Fibroblast of villous mesenchyme (primary cell): ENCODE measurements around the gene DOCK2. TPM values are rescaled to one million over a fixed set of nuclear protein-coding genes. Genes with fewer than 3 reads are reported as not detected.

Source experiments
- DNase-seq: peaks from one replicate; pipeline ENCODE4 v3.0.0-alpha.2; 2010; ENCODE audit warnings: low read depth
- H3K4me3 ChIP-seq: 2 replicates; pipeline ENCODE4 v1.5.1; 2011; ENCODE audit warnings: low read depth, mild to moderate bottlenecking, low read length
- total RNA-seq: library from RNA; depleted of rRNA; stranded (reverse); fragments of >200 nt; gene quantifications from 2 replicates; pipeline ENCODE4 v1.2.3, GENCODE V29; 2012
- TF ChIP-seq, protein P1 (sequence below): IDR thresholded peaks from 2 replicates; pipeline ENCODE4 v1.5.1; 2012; ENCODE audit warnings: low read depth, mild to moderate bottlenecking, low read length; ENCODE audit not compliant: insufficient read depth

DOCK2 gene
- total RNA-seq, 1 donor = 7.3 TPM

GRCh38 chr5:169701910-169702451 is 64.9 kb downstream of the DOCK2 start:
- DNase-seq = peak; percentile 64

DNA sequence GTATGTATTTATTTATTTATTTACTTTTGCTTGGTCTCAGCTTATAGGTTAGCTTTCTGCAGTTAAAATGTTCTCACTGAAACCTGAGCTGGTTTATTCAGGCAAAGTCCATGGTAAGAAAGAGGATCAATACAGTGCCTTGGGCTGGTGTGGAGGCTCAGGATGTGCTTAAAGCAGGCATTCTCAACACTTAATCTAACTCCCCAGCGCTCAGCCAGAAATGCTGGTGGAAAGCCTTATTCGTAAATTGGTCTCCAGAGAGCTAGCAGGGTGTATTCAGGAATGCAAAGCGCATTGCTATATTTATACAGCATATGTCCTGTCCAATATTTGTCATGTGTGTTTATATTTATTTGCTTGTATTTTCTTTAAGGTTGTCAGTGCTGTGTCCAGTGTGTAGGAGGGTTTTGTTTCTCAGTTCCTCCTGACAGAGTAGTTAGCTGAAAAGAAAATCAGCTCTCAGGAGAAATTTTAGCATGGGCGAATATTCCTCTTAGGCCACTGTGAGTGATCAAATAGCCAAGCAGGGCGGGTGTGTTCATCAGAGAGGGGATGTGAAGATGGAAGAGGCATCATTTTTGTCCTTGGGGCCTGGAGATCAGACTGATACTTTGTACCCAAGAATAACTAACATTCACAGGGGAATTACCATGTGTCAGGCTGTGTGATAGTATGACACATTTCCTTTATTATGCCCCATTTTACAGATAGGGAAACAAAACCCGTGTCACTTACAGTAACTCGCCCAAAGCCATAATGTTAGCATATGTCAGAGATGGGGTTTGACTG is 65.8 kb downstream of the DOCK2 start:
- peak; percentile 19 for DNase-seq
- TF ChIP-seq, protein P1, sequence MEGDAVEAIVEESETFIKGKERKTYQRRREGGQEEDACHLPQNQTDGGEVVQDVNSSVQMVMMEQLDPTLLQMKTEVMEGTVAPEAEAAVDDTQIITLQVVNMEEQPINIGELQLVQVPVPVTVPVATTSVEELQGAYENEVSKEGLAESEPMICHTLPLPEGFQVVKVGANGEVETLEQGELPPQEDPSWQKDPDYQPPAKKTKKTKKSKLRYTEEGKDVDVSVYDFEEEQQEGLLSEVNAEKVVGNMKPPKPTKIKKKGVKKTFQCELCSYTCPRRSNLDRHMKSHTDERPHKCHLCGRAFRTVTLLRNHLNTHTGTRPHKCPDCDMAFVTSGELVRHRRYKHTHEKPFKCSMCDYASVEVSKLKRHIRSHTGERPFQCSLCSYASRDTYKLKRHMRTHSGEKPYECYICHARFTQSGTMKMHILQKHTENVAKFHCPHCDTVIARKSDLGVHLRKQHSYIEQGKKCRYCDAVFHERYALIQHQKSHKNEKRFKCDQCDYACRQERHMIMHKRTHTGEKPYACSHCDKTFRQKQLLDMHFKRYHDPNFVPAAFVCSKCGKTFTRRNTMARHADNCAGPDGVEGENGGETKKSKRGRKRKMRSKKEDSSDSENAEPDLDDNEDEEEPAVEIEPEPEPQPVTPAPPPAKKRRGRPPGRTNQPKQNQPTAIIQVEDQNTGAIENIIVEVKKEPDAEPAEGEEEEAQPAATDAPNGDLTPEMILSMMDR = no peak
- H3K4me3 ChIP-seq = no peak overlapping the region

More at GRCh38 chr5:169701910-169702451, 64.9 kb downstream of the DOCK2 start:
- H3K4me3 ChIP-seq = no peak overlapping the region
- TF ChIP-seq, protein P1 = peak; percentile 58

DNA sequence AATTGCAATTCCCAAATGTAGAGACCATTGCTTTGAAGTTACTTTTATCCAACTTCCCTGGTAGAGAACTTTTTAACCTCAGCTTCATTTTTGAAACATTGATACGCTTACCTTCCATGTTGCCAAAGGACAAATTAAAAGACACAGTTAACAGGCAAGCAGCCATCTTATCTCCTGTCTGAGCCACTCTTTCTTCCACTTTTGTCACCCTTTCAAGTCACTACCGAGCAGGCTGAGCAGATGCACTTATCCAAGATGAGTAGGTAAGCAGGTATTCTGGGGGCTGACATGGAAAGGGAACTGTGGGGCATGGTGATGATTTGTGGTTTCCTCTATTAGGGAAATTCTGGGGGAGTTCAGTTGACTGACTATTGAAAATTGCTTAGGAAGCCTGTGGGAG is 66.7 kb downstream of the DOCK2 start:
- H3K4me3 ChIP-seq = no peak overlapping the region
- TF ChIP-seq, protein P1 = no peak
- DNase-seq = no peak

DNA sequence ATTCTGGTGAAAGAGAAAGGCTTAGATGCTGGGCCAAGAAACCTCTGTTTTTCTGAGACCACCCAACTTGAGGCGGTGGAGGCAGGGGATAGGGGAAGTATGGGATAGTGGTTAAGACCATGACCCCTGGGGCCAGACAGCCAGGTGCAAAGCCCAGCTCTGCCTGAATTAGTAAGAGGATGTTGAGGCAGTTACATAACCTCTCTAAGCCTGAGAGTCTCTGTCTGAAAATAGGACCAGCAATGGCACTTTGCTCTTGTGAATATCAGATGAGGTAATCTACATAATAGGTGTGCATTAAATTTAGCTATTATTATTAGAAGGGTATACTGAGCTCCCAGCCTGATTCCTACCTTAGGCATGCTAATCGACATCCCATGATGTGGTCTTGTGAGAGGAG is 68.2 kb downstream of the DOCK2 start:
- H3K4me3 ChIP-seq = no peak overlapping the region
- DNase-seq = no peak
- TF ChIP-seq, protein P1 = no peak

DNA sequence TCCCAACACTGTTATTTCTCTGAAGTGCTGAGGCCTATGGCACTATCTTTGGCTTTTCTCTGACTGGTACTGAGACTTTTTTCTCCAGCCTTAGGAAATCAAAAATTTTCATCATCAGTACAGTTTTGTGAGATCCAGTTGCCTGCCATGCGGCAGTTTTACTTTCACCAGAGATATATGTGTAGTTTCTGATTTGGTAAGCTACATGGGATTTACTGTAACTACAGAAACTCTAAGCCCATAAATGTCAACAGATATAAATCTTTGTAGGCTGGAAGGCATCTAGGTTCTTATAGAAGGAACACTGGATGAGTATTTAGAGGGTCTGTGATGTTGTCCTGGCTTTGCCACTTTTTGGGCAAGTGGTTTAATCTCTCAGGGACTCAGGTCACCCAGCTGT is 69.0 kb downstream of the DOCK2 start:
- TF ChIP-seq, protein P1 = no peak
- no peak overlapping the region for H3K4me3 ChIP-seq
- DNase-seq = peak; percentile 89

DNA sequence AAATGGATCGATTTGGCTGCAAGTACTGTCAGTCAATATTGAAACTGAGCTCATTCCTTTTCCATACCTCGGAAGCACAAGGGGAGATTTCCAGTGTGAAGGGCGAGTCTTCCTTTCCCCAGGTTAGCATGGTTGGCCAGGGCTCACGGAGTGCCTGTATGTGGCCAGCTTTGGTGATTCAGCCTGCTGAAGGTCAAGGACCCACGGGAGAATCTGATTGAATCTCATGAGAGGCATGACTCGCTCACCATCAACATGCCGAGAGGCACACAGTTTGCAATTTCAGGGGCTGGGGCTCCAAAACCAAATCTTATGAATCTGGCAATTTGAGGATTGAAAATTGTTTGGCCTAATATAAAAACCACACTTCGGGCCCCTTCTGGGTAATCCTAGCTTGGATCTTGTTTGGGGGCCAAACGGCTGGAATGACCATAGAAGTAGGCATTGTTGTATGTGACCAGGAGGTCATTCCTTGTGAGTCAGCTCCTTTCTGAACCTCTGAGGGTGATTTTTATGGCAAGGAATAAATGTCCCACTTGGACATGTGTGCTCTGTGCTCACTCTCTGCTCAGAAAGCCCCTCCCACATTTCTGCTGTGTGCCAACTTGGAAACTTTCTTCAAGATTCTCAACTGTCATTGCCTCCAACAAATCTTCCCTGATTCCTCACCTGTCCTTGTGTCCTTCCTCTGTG is 69.8 kb downstream of the DOCK2 start:
- no peak overlapping the region for H3K4me3 ChIP-seq
- DNase-seq = peak; percentile 65
- TF ChIP-seq, protein P1 = no peak
